Measurements from ENCODE around the gene NAPB.
"Not testable (repeated sequence)": the region's sequence is repeated elsewhere in the genome, so short reads cannot be mapped to it uniquely, and the experiment has no call there.

The NAPB gene

GRCh38 chr20:23420943-23421931 lies at the start of gene NAPB:
Gene NAPB (minus strand): TSS chr20:23421488. CDS start chr20:23421402, 86 bp downstream.
- DNase-seq = peak; percentile 94

GRCh38 chr20:23466961-23467360 lies 45.7 kb upstream of the NAPB start:
- DNase-seq = not testable (repeated sequence)

DNA sequence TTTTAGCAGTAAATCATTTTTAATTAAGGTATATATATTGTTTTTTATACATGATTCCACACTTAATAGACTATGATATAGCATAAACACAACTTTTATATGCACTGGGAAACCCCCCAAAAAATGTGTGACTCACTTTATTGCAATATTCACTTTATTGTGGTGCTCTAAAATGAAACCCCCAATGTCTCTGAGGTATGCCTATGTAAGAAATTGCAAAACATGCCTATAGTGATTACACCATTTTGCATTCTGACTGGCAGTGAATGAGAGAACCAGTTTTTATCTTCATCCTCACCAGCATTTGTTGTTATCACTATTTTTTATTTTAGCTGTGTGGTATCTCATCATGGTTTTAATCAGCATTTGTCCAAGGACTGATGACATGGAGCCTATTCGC lies 39.9 kb upstream of the NAPB start:
- DNase-seq = peak; percentile 47

GRCh38 chr20:23459461-23460150 lies 38.3 kb upstream of the NAPB start:
- DNase-seq = peak; percentile 34

DNA sequence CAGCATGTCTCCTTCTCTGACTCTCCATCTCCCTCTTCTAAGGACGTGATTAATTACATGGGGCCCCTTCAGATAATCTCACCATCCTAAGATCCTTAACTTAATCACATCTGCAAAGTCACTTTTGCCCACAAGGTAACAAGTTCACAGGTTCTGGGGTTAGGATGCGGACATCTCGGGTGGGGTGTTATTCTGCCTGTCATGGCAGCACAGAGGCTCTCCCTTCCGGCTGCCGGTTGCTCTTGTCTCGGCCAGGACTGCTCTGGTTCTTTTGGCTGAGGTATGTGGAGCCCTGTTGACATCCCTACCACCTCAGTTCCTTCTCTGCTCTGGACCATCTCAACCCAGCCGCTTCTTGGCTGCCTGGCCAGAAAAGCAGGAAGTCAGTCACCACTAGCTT lies 35.6 kb upstream of the NAPB start:
- DNase-seq = no peak

DNA sequence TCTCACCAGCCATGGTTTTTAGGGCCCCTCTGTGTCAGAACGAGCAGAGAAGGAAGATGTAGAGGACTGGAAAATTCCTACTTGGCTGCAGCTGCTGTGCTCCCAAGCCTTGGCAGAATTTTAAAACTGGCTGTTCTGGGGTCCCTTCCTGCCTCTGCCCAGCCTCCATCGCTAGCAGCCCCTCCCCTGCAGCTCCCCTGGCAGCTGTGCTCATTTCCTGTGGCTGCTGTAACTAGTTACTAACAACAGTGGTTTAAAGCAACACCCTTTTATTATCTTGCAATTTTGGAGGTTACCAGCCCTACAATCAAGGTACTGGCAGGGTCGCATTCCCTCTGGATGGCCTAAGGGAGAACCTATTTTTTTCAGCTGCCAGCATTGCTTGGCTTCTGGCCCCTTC lies 35.1 kb upstream of the NAPB start:
- DNase-seq = no peak

DNA sequence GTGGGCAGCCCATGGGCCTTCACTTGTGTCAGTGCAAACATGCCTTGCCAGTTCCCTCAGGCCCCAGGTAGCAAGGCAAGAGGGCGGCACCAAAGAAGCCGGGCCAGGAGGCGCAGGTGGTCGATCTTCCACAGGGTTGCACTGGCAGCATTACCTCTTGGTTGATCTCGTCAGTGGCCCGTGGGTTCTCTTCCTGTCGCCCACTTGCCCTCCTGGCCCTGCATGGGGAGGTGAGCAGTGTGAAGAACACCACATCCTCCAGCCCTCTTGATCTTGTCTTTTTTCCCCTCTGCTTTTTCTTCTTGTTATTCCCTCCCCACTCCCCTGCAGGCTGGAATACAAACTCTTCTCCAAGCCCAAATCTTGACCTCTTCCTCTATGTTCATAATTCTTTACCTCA lies 34.4 kb upstream of the NAPB start:
- DNase-seq = no peak

DNA sequence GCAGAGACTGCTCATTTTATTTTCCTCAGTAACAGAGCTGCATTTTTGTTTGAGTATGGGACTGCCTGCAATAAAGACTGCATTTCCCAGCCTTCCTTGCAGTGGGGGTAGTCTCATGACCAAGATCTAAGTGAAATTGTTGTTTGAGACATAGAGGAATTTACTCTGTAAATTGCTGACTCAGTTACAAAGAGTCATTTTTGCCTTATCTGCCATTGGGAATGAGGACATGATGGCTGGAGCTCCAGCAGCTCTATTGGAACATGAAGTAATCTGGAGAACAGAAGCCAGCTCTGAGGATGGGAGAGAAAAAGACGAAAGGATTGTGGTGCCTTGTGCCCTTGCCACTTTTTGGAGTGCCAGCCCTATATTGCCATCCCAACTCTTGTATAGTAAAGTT lies 33.5 kb upstream of the NAPB start:
- DNase-seq = no peak

DNA sequence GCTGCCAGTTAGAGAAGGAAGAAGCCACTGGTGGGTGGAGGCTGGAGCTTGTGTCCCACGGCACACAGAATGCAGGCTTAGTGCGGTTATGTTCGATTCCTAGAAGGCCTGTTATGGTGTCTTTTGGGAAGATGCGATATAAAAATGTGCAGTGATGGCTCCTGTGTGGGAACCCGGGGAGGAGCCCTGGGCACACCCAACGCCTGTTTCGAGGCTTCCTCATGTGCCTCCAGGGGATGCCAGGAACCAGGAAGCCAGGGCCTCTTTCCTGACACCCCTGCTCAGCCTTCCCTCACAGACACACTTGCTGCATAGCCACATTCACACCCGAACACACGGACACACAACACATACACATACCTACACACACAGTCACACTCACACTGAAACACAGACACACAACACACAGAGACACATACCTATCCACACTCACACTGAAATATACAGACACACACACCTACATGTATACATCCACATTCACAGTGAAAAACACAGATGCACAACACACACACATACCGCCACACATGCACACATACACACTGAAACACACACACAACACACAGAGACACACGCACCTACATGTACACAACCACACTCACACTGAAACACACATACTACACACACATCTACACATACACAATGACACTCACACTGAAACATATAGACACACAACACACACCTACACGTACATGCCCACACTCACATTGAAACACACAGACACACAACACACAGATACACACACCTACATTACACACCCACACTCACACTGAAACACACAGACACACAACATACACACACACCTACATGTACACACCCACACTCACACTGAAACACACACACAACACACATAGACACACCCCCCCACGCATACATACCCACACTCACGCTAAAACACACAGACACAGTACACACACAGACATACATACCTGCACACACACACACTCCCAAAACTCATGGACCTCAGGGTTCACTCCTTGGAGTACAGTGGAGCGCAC lies 32.6 kb upstream of the NAPB start:
- DNase-seq = no peak

DNA sequence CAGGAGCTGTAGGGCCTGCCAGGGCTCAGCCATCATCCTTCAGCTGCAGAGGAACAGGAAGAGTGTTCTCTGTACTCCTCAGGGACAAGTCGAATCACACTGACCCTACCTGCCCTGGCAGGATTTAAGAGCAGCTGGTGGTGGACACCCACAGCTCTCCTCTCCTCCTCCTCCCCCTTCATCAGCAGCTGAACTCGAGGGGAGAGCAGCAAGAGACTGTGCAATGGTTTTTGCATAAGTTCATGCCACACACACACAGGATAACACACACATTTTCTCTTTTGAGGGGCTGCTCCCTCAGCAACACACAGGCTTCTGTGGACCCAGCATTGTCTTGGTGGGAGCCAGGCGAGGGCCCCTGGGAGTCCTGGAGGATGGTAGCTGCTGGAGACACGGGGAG lies 31.5 kb upstream of the NAPB start, which contains the start of gene CST11:
Gene CST11, minus strand, starts transcription at position 101 of the 400 bp plus-strand sequence. Its CDS starts 65 bp downstream, at position 36.
- DNase-seq = no peak

DNA sequence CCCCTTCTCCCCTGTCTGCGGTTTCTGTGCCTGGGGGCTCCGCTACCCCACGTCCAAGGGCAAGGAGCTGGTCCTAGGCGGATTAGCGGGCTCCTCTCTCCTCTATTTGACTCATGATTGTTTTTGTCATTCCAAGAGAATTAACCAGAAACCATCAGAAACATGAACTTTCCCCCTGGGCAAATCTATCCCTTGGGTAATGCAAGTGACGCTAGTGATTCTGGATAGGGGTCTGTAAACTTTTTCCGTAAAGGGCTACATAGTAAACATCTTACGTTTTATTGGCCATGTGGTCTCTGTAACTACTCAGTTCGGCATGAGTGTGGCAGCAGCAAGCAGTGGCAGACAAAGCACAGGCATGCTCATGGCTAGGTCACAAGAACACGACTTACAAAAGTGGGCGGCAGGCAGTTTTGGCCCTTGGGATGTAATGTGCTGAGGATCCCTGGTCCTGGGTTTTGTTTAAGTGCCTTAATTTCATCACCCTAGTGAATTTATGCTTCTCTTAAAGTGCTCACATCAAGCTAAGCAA lies 30.7 kb upstream of the NAPB start:
- DNase-seq = no peak

DNA sequence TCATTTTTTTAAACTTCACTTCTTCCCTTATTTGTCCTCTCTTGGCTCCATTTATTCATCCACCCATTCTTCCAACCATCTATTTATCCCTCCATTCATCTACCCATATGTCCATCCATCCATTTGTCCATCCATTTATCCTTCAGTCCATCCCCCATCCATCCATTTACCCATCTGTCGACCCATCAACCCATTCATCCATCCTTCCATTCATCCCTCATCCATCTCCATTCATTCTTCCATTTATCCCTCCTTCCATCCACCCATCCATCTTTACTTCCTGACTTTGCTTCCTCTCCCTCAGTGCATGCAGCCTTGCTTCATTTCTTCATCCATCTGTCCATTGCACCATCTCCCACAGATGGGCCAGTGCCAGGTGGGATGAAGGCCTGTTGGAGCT lies 29.6 kb upstream of the NAPB start:
- no peak for DNase-seq

- peak; percentile 58 for DNase-seq
These were observed 28.1 kb upstream of the NAPB start for GRCh38 chr20:23449421-23449820.

DNA sequence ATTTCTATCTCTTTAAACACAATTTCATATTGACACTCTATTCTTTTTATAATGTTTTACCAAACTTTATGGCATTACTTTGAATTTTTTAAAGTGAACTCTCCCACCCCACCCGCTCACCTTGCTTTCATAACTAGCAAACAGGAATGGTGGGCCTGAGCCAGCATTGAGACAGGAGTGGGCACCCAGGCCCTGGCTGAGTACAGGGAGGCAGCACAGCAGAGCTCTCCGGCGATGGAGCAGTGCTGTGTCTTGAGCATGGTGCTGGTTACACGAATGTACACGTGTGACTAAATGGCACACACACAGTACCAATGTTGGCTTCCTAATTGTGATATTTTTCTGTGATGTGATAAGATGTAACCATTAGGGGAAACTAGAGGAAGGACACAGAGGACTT lies 26.9 kb upstream of the NAPB start:
- DNase-seq = no peak

GRCh38 chr20:23446505-23446904 lies 25.2 kb upstream of the NAPB start:
- peak; percentile 49 for DNase-seq

- DNase-seq = no peak
These were observed 24.4 kb upstream of the NAPB start for GRCh38 chr20:23445596-23446217.

DNA sequence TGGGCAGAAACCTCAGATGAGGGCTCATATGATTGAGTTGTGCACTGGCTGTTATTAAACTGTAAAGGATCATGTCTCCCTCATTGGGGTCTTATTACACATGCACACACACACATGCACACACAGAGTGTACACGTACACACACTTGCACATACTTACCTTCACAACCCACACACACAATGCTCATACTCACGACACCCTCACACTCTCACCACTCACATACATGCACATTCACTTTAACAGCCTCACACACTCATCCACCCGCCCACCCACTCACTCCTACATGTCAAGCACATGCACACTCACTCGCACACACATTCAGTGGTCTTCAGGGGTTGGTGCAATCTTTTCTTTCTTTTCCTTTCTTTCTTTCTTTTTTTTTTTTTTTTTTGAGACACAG lies 23.6 kb upstream of the NAPB start:
- no peak for DNase-seq

DNA sequence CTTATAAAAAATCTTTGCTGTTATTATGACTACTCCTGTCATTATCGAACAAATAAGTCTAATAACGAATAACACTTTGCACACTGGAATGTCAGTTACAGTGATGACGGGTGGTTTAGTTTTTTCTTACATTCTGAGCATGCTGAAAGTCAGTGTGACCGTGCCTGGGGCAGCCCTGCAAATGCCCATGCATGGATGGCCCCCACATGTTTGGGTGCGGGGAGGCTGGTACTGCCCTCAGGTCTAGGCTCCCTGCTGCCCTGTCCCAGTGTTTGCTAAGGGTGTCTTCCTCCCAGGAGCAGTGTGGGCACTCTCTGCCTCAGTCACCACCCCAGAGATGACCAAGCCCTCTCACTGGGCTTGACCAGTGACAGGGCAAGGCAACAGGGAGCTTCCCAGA lies 21.1 kb upstream of the NAPB start:
- DNase-seq = no peak

DNA sequence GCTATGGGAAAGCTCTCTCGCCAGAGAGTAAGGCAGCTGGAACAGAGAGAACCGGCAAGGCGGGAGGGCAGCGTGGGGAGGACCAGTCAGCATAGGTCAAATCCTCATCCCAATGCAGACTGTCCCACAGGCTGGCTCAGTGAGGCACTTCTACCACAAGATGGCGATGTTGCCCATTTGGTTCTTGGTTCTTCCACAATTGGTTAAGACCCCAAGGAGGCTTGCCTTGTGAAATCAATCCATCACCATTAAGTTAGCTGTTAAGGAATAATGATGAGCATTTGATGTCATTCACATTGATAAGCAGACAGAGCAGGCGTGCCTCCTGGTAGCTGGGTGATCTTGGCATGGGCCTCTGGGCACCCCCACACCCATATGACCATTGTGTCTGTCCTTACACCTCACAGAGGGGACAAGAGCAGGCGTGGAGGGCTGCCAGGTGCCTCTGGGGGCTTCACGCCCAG lies 20.6 kb upstream of the NAPB start:
- DNase-seq = peak; percentile 67

- no peak for DNase-seq
These were observed 18.7 kb upstream of the NAPB start for GRCh38 chr20:23440004-23440403.

GRCh38 chr20:23438661-23439060 lies 17.4 kb upstream of the NAPB start:
- DNase-seq = no peak

Measured in inflammatory macrophage treated with lipopolysaccharide for 4 hours (primary cell).